SU-DHL-6 (cell line): Measurements from ENCODE around the gene FCMR.

Source experiments
- H2AFZ ChIP-seq: fragments of 200-600 bp; sonication (generic); 2 replicates; pipeline ENCODE4 v1.6.1; 2014; ENCODE audit warnings: low read depth, mild to moderate bottlenecking, moderate library complexity, mixed read lengths, antibody characterized with exemption, low read length; ENCODE audit not compliant: severe bottlenecking
- H3F3A ChIP-seq: fragments of 200-600 bp; shearing (Covaris generic); 2 replicates; pipeline ENCODE4 v1.6.0; 2016; ENCODE audit warnings: antibody characterized with exemption, mild to moderate bottlenecking; ENCODE audit not compliant: insufficient read depth
- H3K27ac ChIP-seq: fragments of 200-600 bp; sonication (generic); 2 replicates; pipeline ENCODE4 v1.5.1; 2016; ENCODE audit warnings: low read depth, mild to moderate bottlenecking, low read length, moderate library complexity, mixed read lengths
- H3K27me3 ChIP-seq: fragments of 200-600 bp; sonication (generic), shearing (Covaris generic); 2 replicates; pipeline ENCODE4 v1.6.0; 2014; ENCODE audit warnings: mild to moderate bottlenecking, low read length
- H3K36me3 ChIP-seq: fragments of 200-600 bp; sonication (generic); 2 replicates; pipeline ENCODE4 v1.6.1; 2014; ENCODE audit warnings: mild to moderate bottlenecking, low read length, mixed read lengths
- H3K4me2 ChIP-seq: fragments of 300-600, 200-600 bp; shearing (Covaris generic), sonication (generic); 2 replicates; pipeline ENCODE4 v1.6.0; 2014; ENCODE audit warnings: low read length, low read depth, mild to moderate bottlenecking; ENCODE audit not compliant: poor library complexity, severe bottlenecking
- H3K4me3 ChIP-seq: fragments of 200-600 bp; sonication (generic); 2 replicates; pipeline ENCODE4 v1.5.1; 2014; ENCODE audit warnings: antibody characterized with exemption, low read length, mild to moderate bottlenecking, mixed read lengths; ENCODE audit not compliant: insufficient read depth, poor library complexity, severe bottlenecking
- H3K79me2 ChIP-seq: fragments of 200-600 bp; sonication (generic); 2 replicates; pipeline ENCODE4 v1.6.1; 2014; ENCODE audit warnings: mild to moderate bottlenecking, low read length, moderate library complexity; ENCODE audit not compliant: insufficient read depth
- H3K9ac ChIP-seq: fragments of 200-600 bp; sonication (generic); 2 replicates; pipeline ENCODE4 v1.7.0; 2014; ENCODE audit warnings: mild to moderate bottlenecking, low read length
- H3K9me2 ChIP-seq: fragments of 200-600 bp; sonication (generic); replicated peaks from 2 replicates; pipeline ENCODE4 v1.6.1; 2014; ENCODE audit warnings: low read length; ENCODE audit not compliant: insufficient read depth
- H3K9me3 ChIP-seq: fragments of 200-600 bp; sonication (generic); 2 replicates; pipeline ENCODE4 v1.6.1; 2014; ENCODE audit warnings: low read length, mixed read lengths; ENCODE audit not compliant: insufficient read depth
- H4K20me1 ChIP-seq: fragments of 200-600 bp; sonication (generic); 2 replicates; pipeline ENCODE4 v1.6.1; 2014; ENCODE audit warnings: low read depth, mild to moderate bottlenecking, antibody characterized with exemption, low read length, moderate library complexity, mixed read lengths
- CTCF ChIP-seq: fragments of 200-600 bp; sonication (generic); IDR thresholded peaks from one replicate; pipeline ENCODE4 v1.5.1; 2017; ENCODE audit warnings: antibody characterized with exemption, mild to moderate bottlenecking, low read length, moderate library complexity; ENCODE audit not compliant: insufficient read depth, poor library complexity, severe bottlenecking
- EZH2phosphoT487 ChIP-seq: fragments of 200-600 bp; sonication (generic), shearing (Covaris generic); conservative IDR thresholded peaks from 2 replicates; pipeline ENCODE4 v1.6.1; 2018; ENCODE audit warnings: mild to moderate bottlenecking, antibody characterized with exemption, low read length, moderate library complexity, mixed read lengths

FCMR gene

GRCh38 chr1:206963740-206964139 lies 42.0 kb upstream of the FCMR start:
- H3K79me2 ChIP-seq: no peaks in the 10 kb centered on the region
- H3F3A ChIP-seq: no peaks in the 10 kb centered on the region
- no peaks in the 10 kb centered on the region for H3K27me3 ChIP-seq
- H3K36me3 ChIP-seq: no peaks in the 10 kb centered on the region
- H3K4me2 ChIP-seq: no peak overlapping the region
- H3K27ac ChIP-seq: no peak overlapping the region
- no peak overlapping the region for H3K4me3 ChIP-seq
- no peaks in the 10 kb centered on the region for H3K9me3 ChIP-seq
- no peak overlapping the region for H2AFZ ChIP-seq
- H4K20me1 ChIP-seq: no peaks in the 10 kb centered on the region
- no peak overlapping the region for H3K9ac ChIP-seq
- no peak for TF ChIP-seq CTCF
- no peak for TF ChIP-seq EZH2phosphoT487
- H3K9me2 ChIP-seq: no peaks in the 10 kb centered on the region

GRCh38 chr1:206963119-206963712 lies 41.5 kb upstream of the FCMR start:
- Histone ChIP-seq H3F3A (no peaks in the 10 kb centered on the region), H3K79me2 (no peaks in the 10 kb centered on the region), H3K9me3 (no peaks in the 10 kb centered on the region), H4K20me1 (no peaks in the 10 kb centered on the region), H2AFZ (no peak overlapping the region), H3K4me2 (no peak overlapping the region), H3K9me2 (no peaks in the 10 kb centered on the region), H3K36me3 (no peaks in the 10 kb centered on the region), H3K27ac (no peak overlapping the region), H3K9ac (no peak overlapping the region), H3K4me3 (no peak overlapping the region), H3K27me3 (no peaks in the 10 kb centered on the region)
- no peak for TF ChIP-seq CTCF
- TF ChIP-seq EZH2phosphoT487: no peak

GRCh38 chr1:206962272-206962671 lies 40.5 kb upstream of the FCMR start:
- no peak overlapping the region for H2AFZ ChIP-seq
- no peak overlapping the region for H3K27ac ChIP-seq
- H3K27me3 ChIP-seq: no peaks in the 10 kb centered on the region
- H3K9me2 ChIP-seq: no peaks in the 10 kb centered on the region
- no peak overlapping the region for H3K9ac ChIP-seq
- no peaks in the 10 kb centered on the region for H3K9me3 ChIP-seq
- no peaks in the 10 kb centered on the region for H3F3A ChIP-seq
- H3K4me3 ChIP-seq: no peak overlapping the region
- no peak overlapping the region for H3K4me2 ChIP-seq
- no peaks in the 10 kb centered on the region for H4K20me1 ChIP-seq
- TF ChIP-seq CTCF: no peak
- no peak for TF ChIP-seq EZH2phosphoT487
- no peaks in the 10 kb centered on the region for H3K79me2 ChIP-seq
- no peaks in the 10 kb centered on the region for H3K36me3 ChIP-seq
